PC-3 (cell line): ENCODE results near the gene CLSTN3.

Source experiments
- CTCF ChIP-seq: fragments of 300-600 bp; sonication (generic); conservative IDR thresholded peaks from 2 replicates; pipeline ENCODE4 v1.5.1; 2017; ENCODE audit warnings: antibody characterized with exemption, low read depth, mild to moderate bottlenecking, low read length
- EZH2 ChIP-seq: fragments of 300-600 bp; sonication (generic); IDR thresholded peaks from one replicate; pipeline ENCODE4 v1.6.1; 2017; ENCODE audit warnings: antibody characterized with exemption, mild to moderate bottlenecking, low read length; ENCODE audit not compliant: unreplicated experiment
- EZH2phosphoT487 ChIP-seq: fragments of 300-600 bp; sonication (generic); IDR thresholded peaks from 2 replicates; pipeline ENCODE4 v1.6.1; 2018; ENCODE audit warnings: mild to moderate bottlenecking, antibody characterized with exemption, low read length, borderline replicate concordance

DNA sequence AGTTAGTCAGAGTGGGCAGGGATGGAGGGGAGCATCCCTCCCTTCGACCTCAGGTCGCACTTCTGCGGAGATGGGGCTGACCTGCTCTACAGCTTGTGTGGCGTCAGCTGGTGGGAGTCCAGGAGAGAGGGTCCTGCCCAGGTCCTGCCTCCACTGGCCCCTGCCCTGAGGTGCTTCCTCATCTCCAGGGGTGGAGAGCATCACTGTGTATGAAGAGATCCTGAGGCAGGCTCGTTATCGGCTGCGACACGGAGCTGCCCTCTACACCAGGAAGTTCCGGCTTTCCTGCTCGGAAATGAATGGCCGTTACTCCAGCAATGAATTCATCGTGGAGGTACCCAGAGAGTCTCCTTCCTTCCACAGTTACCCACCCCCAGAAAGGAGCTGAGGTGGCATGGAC is 20.2 kb downstream of the CLSTN3 start:
- TF ChIP-seq EZH2, result no peak
- TF ChIP-seq CTCF, result no peak
- no peak for TF ChIP-seq EZH2phosphoT487
